Stimulated activated CD4-positive, alpha-beta T cell treated with anti-CD3 and anti-CD28 coated beads, TNF-alpha, amount 100 ng/mL, for 1 hour (primary cell): ENCODE results near the gene TUSC2.

Experiments used
- DNase-seq, 3 donors: peaks; one replicate each; pipeline ENCODE4 v3.0.0-alpha.2; 2020; ENCODE audit warnings: low read depth in 3 of 3, low spot score in 1 of 3

The TUSC2 gene

DNA sequence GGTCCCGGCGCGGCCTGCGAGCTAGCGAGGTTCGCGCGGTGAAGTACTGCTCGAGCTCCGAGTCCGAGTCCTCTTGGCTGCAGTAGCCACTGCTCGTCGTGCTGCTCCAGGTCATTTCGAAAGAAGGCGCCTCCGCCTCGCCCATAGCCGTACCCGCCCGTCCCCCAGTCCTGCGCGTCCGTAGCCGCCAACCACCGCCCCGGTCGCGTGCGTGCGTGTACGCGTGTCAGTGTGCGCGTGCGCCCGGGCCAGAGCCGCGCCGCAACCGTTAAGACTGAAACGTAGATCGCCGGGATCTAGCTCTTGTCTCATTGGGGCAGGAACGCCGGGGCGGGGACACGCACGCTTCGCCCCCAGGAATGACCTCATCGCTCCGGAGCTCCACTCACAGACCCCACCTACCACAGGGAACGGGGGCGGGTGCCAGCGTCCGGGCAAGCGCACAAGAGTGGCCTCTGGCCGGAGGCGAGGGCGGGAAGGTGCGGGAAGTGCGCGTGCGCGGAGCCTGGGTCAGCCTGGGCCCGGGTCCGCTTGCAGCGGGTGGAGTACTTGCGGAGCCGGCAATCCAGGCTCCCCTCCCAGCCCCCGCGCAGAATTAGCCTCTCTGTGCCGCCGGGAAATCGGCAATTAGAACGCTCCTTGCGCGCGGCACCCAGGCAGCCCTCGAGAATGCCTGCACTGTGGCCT, 9.3 kb upstream of the TUSC2 start:
- DNase-seq, result peak; percentile 80 to 85 (median 83)

DNA sequence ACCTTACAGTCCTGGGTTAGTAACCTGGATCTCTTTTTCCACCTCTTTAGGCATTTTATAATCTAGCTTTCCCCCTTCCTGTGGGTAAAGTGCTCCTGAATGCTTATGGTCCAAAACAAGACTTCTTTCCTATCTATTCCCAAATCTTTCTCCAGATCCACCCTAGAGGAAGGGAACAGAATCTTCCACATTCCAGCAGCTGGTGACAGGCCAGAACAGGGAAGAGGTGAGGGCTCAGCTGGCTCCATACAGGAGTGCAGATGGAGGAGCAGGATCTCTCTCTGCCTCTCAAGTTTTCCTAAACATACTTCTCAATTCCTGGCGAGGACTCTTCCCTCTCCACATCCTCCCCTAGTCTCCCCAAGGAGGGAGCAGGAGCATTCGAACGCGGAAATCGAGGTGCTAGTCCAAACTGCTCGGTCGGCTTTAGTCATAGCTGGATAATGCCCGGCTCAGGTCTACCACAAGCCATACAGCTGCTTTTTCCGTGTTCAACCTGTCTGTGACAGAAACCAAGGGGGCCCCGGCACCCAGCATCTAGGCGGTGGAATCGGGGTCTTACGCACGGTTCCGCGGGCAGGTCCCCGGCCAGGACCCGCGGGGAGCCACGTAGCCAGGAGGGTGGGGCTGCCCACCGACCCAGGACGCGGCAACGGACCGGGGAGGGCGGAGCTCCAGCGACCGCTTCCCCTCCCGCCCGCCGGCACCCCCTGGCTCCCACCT, 8.6 kb upstream of the TUSC2 start:
- DNase-seq, result no peak

DNA sequence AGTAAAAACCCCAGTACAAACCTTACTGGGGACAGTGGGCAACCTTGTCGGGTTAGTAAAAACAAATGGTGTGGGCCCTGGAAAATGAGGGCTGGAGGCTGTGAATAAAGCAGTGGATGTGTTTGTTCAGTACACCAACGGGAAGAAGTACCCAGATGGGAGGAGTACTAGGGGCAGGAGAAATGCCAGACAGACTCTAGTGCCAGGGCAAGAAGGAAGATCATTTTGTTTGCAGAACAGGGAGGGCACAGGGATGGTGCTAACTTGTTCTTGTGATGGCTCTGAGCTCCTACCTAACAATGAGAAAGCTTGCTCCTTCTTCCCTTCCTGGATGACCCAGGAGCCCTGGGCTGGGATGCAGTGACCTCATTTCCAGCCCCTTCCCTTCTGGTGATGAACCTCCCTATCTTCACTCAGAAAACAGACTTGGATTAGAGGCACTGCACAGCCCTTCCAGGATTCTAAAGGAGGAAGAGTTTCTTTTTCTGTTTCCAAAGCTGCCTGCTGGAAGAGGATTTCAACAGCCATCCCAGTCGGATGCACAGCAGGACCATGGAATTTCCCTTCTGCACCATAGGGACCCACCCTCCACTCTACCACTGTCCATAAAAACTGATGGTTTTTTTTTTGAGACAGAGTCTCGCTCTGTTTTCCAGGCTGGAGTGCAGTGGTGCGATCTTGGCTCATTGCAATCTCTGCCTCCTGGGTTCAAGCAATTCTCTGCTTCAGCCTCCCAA, 6.5 kb upstream of the TUSC2 start:
- no peak for DNase-seq

DNA sequence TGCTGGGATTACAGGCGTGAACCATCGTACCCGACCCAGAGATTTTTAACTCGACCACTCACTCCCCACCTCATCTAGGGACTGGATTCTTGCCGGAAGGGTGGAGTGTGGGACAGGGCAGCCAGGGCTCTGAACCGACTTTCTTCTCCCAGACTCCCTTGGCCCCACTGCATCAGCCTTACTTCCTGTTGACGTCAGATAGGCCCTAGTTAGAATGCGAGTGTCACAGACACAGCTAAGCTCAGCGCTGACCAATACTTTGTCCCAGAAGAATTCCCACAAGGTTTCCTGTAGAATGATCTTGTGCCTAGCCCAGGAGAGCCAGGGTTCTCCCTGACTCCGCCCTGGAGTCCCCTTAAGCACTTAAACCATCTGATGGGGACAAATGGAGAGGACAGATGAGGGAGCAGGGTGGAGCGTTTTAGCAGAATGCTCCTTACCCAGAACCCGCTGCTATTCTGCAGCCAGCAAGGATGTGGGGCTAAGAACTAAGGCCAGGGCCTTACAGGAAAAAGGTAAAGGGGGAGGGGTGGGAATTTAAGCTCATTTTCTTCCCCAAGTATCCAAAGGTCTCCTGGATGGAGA, 5.8 kb upstream of the TUSC2 start:
- no peak for DNase-seq

DNA sequence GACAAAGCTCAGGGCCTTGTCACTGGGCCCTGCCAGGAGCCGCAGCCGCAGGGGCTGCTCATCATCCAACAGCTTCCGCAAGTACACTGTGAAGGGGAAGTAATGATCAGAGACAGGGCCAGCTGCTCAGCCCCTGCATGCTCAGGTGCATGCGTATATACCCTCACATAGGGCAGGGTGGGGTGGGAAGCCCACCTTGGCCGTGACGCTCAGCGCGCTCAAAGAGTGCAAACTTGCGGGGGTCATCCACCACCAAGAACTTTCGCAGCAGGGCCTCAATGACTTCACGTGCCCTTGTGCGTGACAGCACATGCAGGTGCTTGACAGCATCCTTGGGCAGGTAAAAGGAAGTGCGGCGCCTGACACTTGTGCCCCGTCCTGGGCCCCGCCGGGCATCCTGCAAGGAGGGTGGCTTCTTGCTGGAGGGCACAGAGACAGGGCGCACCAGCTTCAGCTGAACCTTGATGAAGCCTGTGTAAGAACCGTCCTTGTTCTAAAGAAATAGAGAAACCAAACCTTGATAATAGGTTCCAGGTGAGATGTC, 3.4 kb upstream of the TUSC2 start:
- no peak for DNase-seq

DNA sequence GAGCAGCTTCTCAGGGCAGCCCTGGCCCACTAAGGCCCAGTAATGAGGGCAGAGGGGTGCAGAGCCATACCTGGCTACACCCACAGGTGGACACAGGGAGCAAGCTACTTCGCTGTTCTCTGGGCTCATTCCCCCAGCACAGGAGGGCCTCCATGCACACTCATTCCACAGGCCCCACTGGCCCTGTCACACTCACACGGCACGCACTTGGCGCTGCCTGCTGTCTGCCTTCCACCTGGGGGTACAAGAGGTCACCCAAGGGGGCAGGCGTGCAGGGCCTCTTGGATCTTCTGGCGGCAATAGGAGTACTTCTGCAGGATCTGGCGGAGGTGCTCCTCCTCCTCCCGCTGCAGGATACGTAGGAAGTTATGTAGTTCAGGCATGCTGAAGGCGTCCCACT, 2.3 kb upstream of the TUSC2 start:
- no peak for DNase-seq

DNA sequence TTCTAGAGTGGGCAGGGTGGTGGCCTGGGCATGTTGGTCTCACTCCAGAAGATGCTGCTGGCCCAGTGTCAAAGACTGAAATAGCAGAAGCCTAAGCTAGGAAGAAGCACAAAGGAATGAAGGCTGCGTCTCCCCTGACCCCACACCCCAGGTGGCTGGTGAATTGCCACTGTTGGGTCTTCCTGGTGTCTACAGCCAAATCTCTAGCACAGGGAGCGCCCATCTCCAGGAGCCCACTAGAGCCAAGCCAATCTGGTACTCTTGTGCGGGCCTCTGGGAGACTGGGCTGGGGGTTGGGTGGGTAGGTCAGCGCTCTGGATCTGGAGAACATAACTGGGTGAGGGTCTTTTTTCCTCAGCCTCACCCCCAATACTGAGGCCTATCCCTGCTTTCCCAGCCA, 894 bp downstream of the TUSC2 start:
- no peak for DNase-seq

DNA sequence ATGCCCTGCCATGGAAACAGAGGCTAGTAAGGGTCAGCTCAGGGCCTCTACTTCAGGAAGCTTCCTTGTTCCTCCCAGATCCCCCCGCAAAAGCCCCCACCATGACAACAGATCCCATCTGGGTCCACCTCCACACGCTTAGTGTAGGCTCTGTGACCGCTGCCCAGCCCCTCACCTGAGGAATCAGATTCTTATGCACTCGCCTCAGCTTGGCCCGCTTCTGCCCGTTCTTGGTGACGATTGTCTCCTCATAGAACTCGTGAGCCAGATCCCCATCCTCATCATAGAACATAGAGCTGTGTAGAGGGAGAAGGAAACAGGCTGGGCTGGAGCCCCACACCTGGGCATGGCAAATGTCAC, 1.9 kb downstream of the TUSC2 start:
- DNase-seq, result no peak

DNA sequence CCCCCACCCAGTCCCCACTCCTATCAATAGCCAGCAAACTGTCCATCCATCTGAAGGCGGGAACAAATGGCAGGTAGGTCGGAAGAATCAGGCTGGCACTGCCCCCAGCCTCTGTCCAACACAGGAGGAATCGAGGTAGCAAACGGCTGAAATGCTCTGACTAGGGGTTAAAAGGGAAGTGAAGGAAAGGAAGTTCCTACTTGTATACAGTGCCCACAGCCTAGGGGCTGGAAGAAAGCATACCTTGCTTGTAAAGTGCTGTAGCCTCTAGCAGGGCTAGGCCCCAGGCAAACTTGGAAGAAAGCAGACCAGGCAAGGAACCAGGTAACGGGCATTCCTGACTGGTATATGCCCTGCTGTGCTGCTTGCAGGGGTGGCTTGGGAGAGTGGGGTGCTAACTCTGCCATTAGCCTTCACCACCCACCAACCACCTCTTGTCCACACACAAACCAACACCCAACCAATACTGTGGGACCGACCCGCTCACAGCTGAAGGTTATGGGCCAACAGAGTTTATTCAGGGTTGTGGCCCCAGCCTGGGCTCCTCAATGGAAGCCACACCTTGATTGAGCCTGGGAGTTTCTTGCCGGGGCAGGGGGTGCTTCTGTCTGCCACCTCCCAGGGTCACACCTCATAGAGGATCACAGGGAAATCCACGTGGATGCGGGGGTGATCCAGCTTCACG, 2.4 kb downstream of the TUSC2 start:
- DNase-seq, result no peak

DNA sequence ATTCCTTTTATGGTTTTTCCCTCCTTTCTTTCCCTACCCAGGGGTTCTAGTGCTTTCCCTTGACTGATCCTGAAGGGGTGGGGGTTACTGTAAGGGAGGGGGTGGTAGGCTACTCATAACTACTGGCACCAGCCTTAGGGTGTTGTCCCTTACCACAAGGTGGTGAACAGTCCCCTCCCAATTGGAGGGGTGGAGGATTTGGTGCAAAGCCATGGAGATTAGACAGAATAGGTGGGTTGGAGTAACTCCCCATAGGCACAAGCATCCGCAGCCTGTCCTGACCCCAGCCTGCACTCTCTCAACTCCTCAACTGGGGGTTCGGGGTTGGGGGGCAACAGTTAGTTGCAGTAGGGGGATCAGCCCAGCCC, 2.9 kb downstream of the TUSC2 start:
- DNase-seq, result no peak

DNA sequence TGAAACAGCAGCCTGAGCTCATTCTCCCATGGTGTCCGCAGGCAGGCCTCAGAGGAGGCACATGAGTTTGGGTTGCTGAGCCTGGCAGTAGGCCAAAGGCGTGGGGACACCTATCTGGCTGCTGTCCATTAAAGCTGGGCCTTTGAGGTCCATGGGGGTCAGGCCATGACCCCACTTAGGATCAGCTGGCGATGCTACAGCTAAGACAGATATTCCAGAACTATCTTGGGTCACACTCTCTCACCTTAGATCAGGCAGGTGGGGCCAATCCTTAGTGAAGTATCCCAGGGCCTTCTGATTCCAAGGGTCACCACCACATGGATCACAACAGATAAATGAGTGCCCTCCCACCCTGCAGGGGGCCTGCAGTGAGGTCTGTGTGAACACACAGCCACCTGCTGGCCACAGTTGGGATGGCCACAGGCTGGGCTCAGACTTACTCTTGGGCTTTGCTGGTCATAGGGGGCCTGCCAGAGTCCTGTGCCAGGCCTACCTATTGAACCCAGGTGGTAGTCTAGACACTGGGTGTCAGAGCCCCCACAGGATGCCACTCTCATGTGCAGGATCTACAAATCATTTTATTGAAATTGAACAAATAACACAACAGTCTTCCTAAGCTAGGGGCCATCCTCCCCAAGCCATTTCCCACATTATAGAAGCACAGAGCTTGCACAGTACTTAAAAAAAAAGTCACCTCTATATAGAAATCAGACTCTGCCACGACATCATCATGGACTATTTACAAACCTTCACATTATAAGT, 3.5 kb downstream of the TUSC2 start:
- peak in 1 of 3 donors; percentile 44 for DNase-seq

DNA sequence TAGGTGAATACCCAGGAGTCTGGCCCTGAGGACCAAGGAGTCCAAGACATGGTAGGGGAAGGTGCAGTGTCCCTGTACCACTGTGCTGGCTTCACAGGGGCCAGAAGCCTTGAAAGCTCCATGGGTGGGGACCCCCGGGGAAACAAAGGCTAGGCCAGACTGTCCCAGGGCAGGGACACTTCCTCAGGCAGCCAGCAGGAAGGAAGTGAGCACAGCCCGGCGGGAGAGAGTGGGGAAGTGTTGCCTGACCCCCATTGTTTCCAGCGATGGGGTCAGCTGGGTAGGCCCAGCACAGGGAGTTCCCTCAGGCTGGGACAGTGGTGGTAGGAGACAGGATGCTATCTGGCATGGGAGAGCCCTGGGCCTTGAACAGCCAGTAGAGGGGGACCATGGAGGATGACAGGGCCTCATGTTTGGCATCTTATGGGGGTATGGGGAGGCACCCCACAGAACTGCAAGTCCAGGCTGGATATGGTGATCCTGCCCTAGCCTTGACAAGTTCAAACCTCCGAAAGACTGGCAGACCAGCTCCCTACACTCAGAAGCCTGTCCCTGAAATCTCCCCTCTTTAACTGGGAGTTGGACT, 4.3 kb downstream of the TUSC2 start:
- DNase-seq, result no peak

DNA sequence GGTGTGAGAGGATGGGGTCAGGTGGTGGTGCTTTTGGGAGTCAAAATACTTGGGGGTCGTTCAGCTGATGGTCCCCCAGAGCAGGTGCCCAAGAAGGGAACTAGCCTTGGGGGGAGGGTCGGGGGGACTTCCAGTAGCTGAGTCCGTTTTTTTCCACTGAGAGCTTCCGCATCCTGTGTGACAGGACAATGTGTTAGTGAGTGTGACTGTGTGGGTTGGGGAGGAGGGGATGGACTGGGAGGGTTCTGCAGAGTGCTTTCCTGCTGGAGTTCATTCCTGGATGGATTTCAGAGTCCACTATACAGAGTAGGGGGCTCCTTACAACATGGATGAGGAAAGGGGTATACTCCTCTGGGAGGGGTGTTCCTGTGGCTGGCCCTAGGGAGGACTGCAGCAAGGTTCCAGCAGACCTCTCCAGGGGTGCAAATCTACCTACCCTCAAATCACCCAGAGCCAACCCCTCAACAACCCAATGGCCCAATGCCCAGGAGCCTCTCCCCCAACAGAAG, 4.9 kb downstream of the TUSC2 start:
- no peak for DNase-seq

DNA sequence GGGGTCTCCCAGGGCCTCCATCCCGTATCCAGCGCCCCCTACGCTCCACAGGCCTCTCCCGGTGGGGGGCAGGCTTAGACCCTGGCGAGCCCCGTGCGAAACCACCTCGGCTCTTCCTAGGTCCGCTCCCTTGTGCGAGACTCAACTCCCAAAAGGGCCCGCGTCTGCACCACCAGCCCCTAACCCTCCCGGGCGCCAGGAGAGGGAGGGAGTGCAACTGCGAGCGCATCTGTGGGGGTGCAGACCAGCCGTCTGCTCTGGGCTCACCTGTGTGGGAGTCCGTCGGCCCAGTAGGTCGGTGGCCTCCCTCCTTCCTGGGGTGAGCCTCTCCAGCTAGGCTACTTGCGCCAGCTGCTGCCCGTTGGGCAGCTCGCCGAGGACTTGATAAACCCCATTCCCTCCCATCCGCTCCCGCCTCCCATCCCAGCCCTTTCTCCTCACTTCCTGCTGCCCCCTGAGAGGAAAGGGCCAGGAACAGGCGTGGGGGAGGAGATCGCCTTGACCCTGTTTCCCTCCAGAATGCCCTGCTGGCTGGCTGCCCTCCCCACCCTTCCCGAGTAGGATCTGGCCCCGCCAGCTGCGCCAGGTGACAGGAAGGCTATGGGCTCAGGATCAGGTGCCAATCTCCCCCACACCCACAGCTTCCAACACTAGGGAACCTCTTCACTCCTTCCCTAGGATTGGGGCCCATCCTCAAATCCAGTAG, 5.5 kb downstream of the TUSC2 start, which contains the start of gene HYAL2:
Gene HYAL2 (minus strand): TSS at position 360 of the 706 bp plus-strand sequence. CDS start 2,256 bp downstream, outside the sequence.
- no peak for DNase-seq

DNA sequence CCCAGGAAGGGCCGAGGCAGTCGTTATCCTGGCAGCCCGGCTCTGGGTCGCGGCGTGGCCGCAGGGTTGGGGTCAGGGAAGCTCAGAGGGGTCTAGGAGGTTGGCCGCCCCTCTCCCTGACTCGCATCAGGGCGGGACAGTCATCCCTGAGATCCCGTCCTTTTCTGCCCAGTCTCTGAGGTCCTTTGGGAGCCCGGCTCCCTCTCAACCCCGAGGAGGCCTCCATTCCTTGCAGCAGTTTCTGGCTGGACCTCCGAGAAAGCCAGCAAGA, 6.0 kb downstream of the TUSC2 start:
- DNase-seq, result no peak

DNA sequence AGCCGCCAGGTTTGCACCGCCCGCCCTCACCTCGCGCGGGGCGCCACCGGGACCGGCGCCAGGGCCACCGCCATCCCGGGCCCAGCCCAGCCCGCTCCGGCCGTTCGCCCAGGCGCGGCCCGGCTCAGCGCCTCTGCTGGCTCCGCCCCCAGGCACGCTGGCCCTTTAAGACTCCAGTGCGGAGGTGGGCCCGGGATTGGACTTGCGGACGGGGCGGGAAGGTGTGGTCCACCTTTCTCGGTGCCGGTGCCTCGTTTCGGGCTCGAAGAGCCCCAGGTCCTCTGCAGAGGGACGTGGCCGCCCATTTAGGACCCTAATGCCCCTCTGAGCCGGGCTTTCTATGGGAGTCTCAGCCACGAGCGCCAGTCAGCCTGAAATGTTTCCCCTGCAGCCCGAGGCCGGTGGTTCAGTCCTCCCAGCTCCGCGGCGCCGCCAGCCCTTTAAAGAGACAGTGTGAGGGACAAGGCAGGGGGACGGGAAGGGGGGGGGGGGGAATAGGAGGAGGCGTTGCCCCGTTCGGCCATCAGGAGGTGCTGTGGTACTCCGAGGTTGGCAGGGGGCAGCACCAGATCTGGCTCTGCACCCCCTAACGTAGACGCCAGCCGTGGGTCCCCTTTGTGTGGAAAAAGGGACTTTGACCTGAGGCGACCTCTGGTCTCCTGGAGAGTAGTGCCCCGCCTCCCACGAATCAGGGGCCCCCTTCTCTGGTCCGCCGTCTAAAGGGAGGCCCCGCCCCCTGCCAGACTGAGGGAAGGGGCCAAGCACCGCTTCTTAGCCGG, 6.5 kb downstream of the TUSC2 start:
- DNase-seq, result peak in 2 of 3 donors; percentile 55 to 65

DNA sequence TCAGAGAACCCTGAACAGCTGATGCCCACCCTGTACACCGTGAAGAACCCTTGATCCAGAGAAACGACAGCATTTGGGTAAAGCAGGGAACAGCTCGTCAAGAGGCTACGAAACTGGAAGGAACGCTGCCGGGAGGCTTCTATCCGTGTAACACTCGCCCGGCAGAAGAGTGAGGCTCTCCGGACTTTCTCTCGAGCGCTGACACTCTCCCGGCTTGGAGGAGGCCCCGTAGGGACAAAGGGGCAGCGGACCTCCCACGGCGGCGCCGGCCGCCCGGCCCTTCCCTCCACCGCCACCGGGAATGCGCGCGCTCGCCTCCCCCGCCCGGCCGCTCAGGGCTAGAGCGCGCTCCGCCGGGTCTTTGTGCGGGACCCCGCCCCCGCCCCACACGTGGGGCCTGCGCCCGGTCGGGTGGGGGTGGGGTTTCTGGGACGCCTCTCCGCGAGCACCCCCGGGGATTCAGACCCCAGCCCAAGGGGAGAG, 7.1 kb downstream of the TUSC2 start:
- peak in 2 of 3 donors; percentile 36 to 52 for DNase-seq

DNA sequence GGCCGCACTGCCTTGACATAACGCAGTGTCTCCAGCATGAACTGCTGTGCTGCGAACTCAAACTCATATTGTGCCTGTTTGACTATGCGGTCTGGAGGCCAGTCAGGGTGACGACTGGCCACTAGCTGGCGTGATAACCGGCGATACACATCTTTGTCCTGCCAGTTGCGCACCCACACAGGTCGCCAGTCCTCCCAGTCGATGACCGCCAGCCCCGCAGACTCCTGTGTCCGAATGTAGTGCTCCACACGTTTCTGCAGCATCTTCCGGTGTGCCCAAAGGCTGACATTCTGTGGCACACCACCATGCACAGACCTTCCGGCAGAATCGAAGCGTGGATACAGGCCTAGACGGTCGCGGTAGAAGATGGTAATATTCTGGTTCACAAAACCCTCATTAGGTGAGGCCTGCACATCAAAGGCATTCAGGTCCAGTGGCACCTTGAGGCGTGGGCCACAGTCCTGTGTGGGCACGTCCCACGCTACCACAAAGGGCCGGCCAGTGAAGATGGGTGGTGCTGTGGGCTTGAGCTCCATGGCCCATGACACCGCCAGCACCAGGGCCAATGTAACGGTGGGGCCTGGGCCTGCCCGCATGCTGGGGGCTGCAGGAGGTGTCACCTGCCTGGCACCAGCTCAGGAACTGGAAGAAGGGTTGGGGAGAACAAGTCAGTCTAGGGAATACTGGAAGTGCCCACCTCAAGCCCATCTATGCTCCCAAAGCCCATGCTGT, 8.0 kb downstream of the TUSC2 start:
- DNase-seq, result no peak
